IPS DF 4.7 (cell line): ENCODE measurements around the gene ADAMTS18.
"Not testable (repeated sequence)": the region's sequence is repeated elsewhere in the genome, so short reads cannot be mapped to it uniquely, and the experiment has no call there.

Experiments used
- DNase-seq: peaks from one replicate; pipeline ENCODE4 v3.0.0-alpha.2; 2013; ENCODE audit warnings: low spot score; ENCODE audit errors: extremely low read depth

The ADAMTS18 gene

DNA sequence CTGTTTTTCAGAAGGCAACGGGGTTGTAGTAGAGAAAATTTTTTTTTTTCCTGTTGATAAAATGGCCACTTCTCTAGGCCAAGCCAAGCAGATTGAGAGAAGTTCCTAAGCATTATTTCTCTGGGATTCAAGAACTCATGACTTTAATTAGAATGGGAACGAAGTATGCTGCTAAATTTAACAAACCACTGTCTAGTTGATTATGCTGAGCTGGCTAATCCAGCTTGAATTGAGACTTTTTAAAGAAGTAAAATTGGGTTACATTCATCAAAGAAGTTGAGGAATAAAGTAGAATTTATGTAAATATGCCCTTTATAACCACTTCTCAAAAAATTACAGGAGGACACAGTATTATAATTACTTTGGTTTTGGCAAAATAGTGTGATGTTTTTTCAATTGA lies 152.5 kb downstream of the ADAMTS18 start:
- DNase-seq: no peak

DNA sequence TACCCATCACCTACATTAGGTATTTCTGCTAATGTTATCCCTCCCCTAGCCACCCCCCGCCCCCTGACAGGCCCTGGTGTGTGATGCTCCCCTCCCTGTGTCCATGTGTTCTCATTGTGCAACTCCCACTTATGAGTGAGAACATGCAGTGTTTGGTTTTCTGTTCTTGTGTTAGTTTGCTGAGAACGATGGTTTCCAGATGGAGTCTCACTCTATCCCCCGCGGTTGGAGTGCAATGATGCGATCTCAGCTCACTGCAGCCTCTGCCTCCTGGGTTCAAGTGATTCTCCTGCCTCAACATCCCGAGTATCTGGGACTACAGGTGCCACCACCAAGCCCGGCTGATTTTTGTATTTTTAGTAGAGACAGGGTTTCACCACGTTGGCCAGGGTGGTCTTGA lies 155.5 kb downstream of the ADAMTS18 start:
- not testable (repeated sequence) for DNase-seq

DNA sequence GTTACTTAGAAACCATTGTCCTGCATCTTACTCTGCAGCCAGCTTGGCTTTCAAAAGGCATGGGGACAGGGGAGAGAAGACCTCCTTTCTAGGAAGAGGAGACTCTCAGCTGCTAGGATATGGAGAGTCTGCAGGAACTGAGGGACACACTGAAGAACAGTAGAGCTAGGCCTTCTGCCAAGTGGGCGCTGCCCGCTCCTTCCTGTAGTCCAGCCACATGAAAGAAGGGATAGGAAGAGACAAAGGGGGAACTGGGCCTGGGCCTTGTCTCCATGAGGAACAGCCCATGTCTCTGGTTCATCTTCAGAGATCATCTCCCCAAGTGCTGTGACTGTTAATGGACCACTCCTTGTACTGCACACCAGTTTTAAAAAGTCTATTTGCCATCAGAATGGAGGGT lies 157.3 kb downstream of the ADAMTS18 start:
- no peak for DNase-seq

GRCh38 chr16:77277141-77277540 lies 157.7 kb downstream of the ADAMTS18 start:
- DNase-seq: no peak

- no peak for DNase-seq
Measured at GRCh38 chr16:77276661-77277060, 158.2 kb downstream of the ADAMTS18 start.

DNA sequence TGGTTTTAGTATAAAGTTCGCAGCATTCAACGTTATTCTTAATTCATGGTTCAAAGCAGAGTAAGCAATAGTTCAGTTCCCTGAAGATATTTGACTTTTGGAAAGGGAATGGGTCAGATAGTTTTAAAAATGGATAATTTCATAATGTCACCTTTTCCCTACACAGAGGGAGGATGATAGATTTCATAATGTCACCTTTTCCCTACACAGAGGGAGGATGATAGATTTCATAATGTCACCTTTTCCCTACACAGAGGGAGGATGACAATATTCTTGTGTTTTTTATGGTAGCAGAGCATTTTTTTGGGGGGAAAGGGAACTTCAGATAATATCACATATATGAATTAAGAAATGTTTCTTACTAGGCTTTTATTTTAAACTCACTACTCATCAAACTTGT lies 159.5 kb downstream of the ADAMTS18 start:
- not testable (repeated sequence) for DNase-seq

DNA sequence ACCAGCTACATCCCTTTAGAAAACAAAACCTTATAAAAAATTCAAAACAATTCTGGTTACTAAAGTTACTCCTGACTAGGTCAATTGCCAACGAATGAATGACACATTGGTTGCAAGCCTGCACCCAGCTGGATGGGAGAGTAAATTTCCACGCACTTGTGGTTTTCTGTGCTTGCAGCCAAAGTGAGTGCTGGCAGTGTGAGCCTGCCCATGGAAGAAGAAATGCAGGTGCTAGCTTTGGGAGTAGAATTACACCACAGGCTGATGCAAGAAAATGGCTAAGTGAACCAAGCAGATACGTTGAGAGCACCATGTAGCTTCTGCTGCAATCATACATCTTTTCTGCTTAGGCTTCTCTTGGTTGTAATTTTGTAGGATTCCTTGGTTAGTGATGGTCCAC lies 161.0 kb downstream of the ADAMTS18 start:
- no peak for DNase-seq

GRCh38 chr16:77271532-77272426 lies 163.1 kb downstream of the ADAMTS18 start:
- DNase-seq: no peak

DNA sequence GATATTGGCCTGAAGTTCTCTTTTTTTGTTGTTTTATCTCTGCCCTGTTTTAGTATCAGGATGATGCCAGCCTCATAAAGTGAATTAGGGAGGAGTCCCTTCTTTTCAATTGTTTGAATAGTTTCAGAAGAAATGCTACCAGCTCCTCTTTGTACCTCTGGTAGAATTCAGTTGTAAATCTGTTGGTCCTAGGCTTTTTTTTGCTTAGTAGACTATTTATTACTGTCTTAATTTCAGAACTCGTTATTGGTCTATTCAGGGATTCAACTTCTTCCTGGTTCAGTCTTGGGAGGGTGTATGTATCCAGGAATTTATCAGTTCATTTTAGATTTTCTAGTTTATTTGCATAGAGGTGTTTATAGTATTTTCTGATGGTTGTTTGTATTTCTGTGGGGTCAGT lies 168.6 kb downstream of the ADAMTS18 start:
- not testable (repeated sequence) for DNase-seq

- DNase-seq: no peak
Measured at GRCh38 chr16:77262971-77263370, 171.9 kb downstream of the ADAMTS18 start.

- DNase-seq: no peak
Measured at GRCh38 chr16:77250400-77250799, 184.4 kb downstream of the ADAMTS18 start.

GRCh38 chr16:77246150-77246549 lies 188.7 kb downstream of the ADAMTS18 start:
- no peak for DNase-seq

DNA sequence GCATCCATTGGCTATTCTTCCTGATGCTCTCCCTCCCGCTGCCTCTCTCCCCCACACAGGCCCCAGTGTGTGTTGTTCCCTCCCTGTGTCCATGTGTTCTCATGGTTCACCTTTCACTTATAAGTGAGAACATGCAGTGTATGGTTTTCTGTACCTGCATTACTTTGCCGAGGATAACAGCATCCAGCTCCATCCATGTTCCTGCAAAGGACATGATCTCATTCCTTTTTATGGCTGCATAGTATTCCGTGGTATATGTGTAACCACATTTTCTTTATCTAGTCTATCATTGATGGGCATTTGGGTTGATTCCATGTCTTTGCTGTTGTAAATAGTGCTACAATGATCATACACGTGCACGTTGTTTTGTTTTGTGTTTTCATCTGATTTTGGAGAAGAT lies 192.4 kb downstream of the ADAMTS18 start:
- not testable (repeated sequence) for DNase-seq

DNA sequence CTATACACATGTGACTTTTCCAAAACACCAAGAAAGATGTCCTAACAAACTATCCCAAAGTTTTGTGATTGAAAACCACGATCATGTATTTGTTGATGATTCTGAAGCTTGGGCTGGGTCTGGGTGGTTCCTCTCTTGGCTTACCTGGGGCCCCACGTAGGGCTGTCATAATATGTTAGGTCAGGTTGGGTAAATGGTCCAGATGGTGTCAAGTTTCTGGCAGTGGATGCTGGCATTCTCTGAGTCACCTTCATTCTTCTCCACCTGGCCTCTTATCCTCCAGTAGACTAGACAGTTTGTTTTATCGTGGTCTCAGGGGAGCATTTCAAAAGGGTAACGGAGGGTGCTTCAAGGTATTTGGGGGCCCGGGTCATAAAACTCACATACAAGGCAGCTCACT lies 196.2 kb downstream of the ADAMTS18 start:
- DNase-seq: no peak

GRCh38 chr16:77236063-77236511 lies 198.7 kb downstream of the ADAMTS18 start:
- DNase-seq: no peak

- DNase-seq: no peak
Measured at GRCh38 chr16:77234611-77235010, 200.2 kb downstream of the ADAMTS18 start.

- DNase-seq: no peak
Measured at GRCh38 chr16:77233799-77234519, 200.9 kb downstream of the ADAMTS18 start.
